HCT116 (cell line): Measurements from ENCODE around the gene IL1R1. TPM values are rescaled to one million over a fixed set of nuclear protein-coding genes. Genes with fewer than 3 reads are reported as not detected.

Experiments used
- ATAC-seq: fragments of 200-7000 bp; cut with Tn5 transposase; 2 replicates; pipeline ENCODE4 v1.9.1; 2020; ENCODE audit warnings: mild to moderate bottlenecking, moderate library complexity
- BruUV-seq: library from RNA; stranded (reverse); fragments of 400-500 nt; replicated peaks from 2 replicates; lab custom pipeline; 2021; lab: Mats Ljungman, UMichigan
- CTCF ChIA-PET: fragments of 300-600 bp; sonication (Branson Sonifier 250); formaldehyde crosslinking; loops from one replicate; lab custom pipeline; 2021; ENCODE audit warnings: antibody characterized with exemption; lab: Charles Lee
- POLR2A ChIA-PET: fragments of 300-600, 350-600 bp; sonication (Branson Sonifier 250); formaldehyde crosslinking; loops from one replicate; lab custom pipeline; 2021; ENCODE audit warnings: antibody characterized with exemption; lab: Charles Lee
- RAD21 ChIA-PET, 2 experiments: fragments of 300-600 bp; sonication (Branson Sonifier 250); formaldehyde crosslinking; loops; one replicate each; lab custom pipeline; 2023; ENCODE audit warnings: low total read pairs in 2 of 2; ENCODE audit not compliant: uncharacterized antibody in 2 of 2, unreplicated experiment in 2 of 2, low non-redundant PET in 1 of 2; lab: Charles Lee
- DNase-seq: peaks from one replicate; pipeline ENCODE4 v3.0.0-alpha.2; 2010; ENCODE audit warnings: low read depth, low spot score
- H2AFZ ChIP-seq: fragments of 200-600 bp; shearing (Covaris generic), sonication (generic); 2 replicates; pipeline ENCODE4 v1.6.1; 2017; ENCODE audit warnings: low read depth, mixed run types, mixed read lengths, antibody characterized with exemption, low read length; ENCODE audit not compliant: poor library complexity, severe bottlenecking
- H3K27ac ChIP-seq: 2 replicates; pipeline ENCODE4 v1.5.1; 2012; ENCODE audit warnings: low read depth, low read length
- H3K27me3 ChIP-seq: fragments of 200-600 bp; sonication (generic); 2 replicates; pipeline ENCODE4 v1.6.1; 2016; ENCODE audit warnings: mixed run types, low read length, mixed read lengths; ENCODE audit not compliant: insufficient read depth
- H3K36me3 ChIP-seq, 2 experiments: fragments of 200-500 bp in 1 of 2; fragments of 200-600 bp in 1 of 2; sonication (Bioruptor generic) in 1 of 2; sonication (generic) in 1 of 2; 2 replicates each; pipeline versions ENCODE4 v1.5.1 to v1.6.1; 2014 to 2016; ENCODE audit warnings: low read length in 2 of 2, inconsistent platforms in 1 of 2, mixed read lengths in 1 of 2, mixed run types in 1 of 2; ENCODE audit not compliant: insufficient read depth in 2 of 2, control insufficient read depth in 1 of 2
- H3K4me1 ChIP-seq, 2 experiments: fragments of 200-600 bp in 1 of 2; sonication (generic) in 1 of 2; 2 replicates each; pipeline versions ENCODE4 v1.5.1 to v1.6.1; 2012 to 2017; ENCODE audit warnings: low read length in 2 of 2, inconsistent platforms in 1 of 2, mild to moderate bottlenecking in 1 of 2, mixed read lengths in 1 of 2, mixed run types in 1 of 2, moderate library complexity in 1 of 2; ENCODE audit not compliant: insufficient read depth in 2 of 2, control insufficient read depth in 1 of 2
- H3K4me2 ChIP-seq: fragments of 200-600 bp; sonication (generic); 2 replicates; pipeline ENCODE4 v1.6.1; 2017; ENCODE audit warnings: mixed run types, low read length, mixed read lengths
- H3K4me3 ChIP-seq, 2 experiments: fragments of 200-600 bp in 1 of 2; sonication (generic) in 1 of 2; replicated peaks in 1 of 2; 2 replicates each; pipeline ENCODE4 v1.5.1; 2011 to 2016; ENCODE audit warnings: low read length in 2 of 2, control low read depth in 1 of 2, low read depth in 1 of 2, mild to moderate bottlenecking in 1 of 2, mixed read lengths in 1 of 2, mixed run types in 1 of 2
- H3K79me2 ChIP-seq: fragments of 200-600 bp; sonication (generic); 2 replicates; pipeline ENCODE4 v1.6.1; 2017; ENCODE audit warnings: mild to moderate bottlenecking, mixed run types, low read length, moderate library complexity, mixed read lengths; ENCODE audit not compliant: insufficient read depth
- H3K9ac ChIP-seq: fragments of 200-600 bp; sonication (generic); 2 replicates; pipeline ENCODE4 v1.6.1; 2016; ENCODE audit warnings: low read length, mixed read lengths
- H3K9me2 ChIP-seq: fragments of 200-600 bp; sonication (generic), shearing (Covaris generic); 2 replicates; pipeline ENCODE4 v1.6.1; 2017; ENCODE audit warnings: mixed run types, mild to moderate bottlenecking, moderate library complexity; ENCODE audit not compliant: insufficient read depth
- H3K9me3 ChIP-seq, 2 experiments: fragments of 200-500 bp in 1 of 2; fragments of 200-600 bp in 1 of 2; sonication (Bioruptor generic) in 1 of 2; sonication (generic) in 1 of 2; 2 replicates each; pipeline ENCODE4 v1.6.1; 2014 to 2017; ENCODE audit warnings: low read length in 2 of 2, mixed read lengths in 2 of 2, inconsistent platforms in 1 of 2, low read depth in 1 of 2, mild to moderate bottlenecking in 1 of 2, mixed run types in 1 of 2, moderate library complexity in 1 of 2; ENCODE audit not compliant: control insufficient read depth in 1 of 2, insufficient read depth in 1 of 2
- H4K20me1 ChIP-seq: fragments of 200-600 bp; sonication (generic), shearing (Covaris generic); 2 replicates; pipeline ENCODE4 v1.6.1; 2017; ENCODE audit warnings: mixed run types, mild to moderate bottlenecking, moderate library complexity; ENCODE audit not compliant: insufficient read depth
- EZH2phosphoT487 ChIP-seq: fragments of 200-600 bp; IDR thresholded peaks from 2 replicates; pipeline ENCODE4 v1.6.1; 2018; ENCODE audit warnings: antibody characterized with exemption, borderline replicate concordance
- FOSL1 ChIP-seq: IDR thresholded peaks from 2 replicates; pipeline ENCODE4 v1.6.1; 2012; ENCODE audit warnings: low read depth
- POLR2A ChIP-seq: IDR thresholded peaks from 2 replicates; pipeline ENCODE4 v1.7.0; 2011; ENCODE audit warnings: borderline replicate concordance; ENCODE audit not compliant: insufficient read depth, insufficient read length; ENCODE audit errors: extremely low read depth
- POLR2AphosphoS5 ChIP-seq: IDR thresholded peaks from 2 replicates; pipeline ENCODE4 v1.6.1; 2011; ENCODE audit warnings: mild to moderate bottlenecking, low read depth, low read length, moderate library complexity
- ZBTB33 ChIP-seq: IDR thresholded peaks from 2 replicates; pipeline ENCODE4 v1.6.1; 2011; ENCODE audit warnings: mild to moderate bottlenecking, low read length, moderate library complexity; ENCODE audit not compliant: insufficient replicate concordance; ENCODE audit errors: extremely low read depth
- ZFX ChIP-seq: fragments of 450-650 bp; IDR thresholded peaks from 2 replicates; pipeline ENCODE4 v1.6.1; 2017
- intact Hi-C: fragments of 100-400 bp; cut with micrococcal nuclease; formaldehyde crosslinking; loops from 2 replicates; pipeline ENCODE4 v1.10.0; 2022
- total RNA-seq: library from RNA; stranded (reverse); gene quantifications from one replicate; pipeline ENCODE4 v1.2.1, GENCODE V29; 2021; ENCODE audit not compliant: unreplicated experiment
- TF ChIP-seq, protein P1 (sequence below): IDR thresholded peaks from 2 replicates; pipeline ENCODE4 v1.6.1; 2012; ENCODE audit warnings: low read depth
- TF ChIP-seq, protein P2 (sequence below), 3 experiments: fragments of 200-600 bp in 1 of 3; sonication (generic) in 1 of 3; IDR thresholded peaks in 2 of 3; conservative IDR thresholded peaks in 1 of 3; 2 replicates each; pipeline ENCODE4 v1.5.1; 2012 to 2017; ENCODE audit warnings: low read depth in 2 of 3, low read length in 2 of 3, antibody characterized with exemption in 1 of 3, borderline replicate concordance in 1 of 3, control low read depth in 1 of 3, mild to moderate bottlenecking in 1 of 3, mixed read lengths in 1 of 3, mixed run types in 1 of 3, moderate library complexity in 1 of 3; ENCODE audit not compliant: insufficient read depth in 1 of 3

IL1R1 gene
- total RNA-seq, 1 experiment from 2014 or later = 5.3 TPM

- Histone ChIP-seq H3K27me3 (no peaks in the 10 kb centered on the region), H3K79me2 (no peaks in the 10 kb centered on the region), H3K9ac (no peak overlapping the region), H3K36me3 (no peaks in the 10 kb centered on the region), H4K20me1 (no peaks in the 10 kb centered on the region), H3K9me2 (no peaks in the 10 kb centered on the region), H2AFZ (no peak overlapping the region), H3K4me2 (no peak overlapping the region), H3K9me3 (no peaks in the 10 kb centered on the region), H3K4me3 (no peak overlapping the region), H3K4me1 (peaks cover 0 to 11% of the 10 kb centered on the region in 2 experiments; a peak in 1 of 4 replicates), H3K27ac (no peak overlapping the region)
- intact Hi-C loops = no loop called here
- ATAC-seq (no peak), DNase-seq (no peak)
- ChIA-PET CTCF (no interaction called here), POLR2A (no interaction called here), RAD21 (no interaction called here)
- no TSS peak for BruUV-seq
- TF ChIP-seq ZBTB33 = no peak
- TF ChIP-seq EZH2phosphoT487 = no peak
- no peak for TF ChIP-seq ZFX
- no peak for TF ChIP-seq FOSL1
- TF ChIP-seq, protein P1, sequence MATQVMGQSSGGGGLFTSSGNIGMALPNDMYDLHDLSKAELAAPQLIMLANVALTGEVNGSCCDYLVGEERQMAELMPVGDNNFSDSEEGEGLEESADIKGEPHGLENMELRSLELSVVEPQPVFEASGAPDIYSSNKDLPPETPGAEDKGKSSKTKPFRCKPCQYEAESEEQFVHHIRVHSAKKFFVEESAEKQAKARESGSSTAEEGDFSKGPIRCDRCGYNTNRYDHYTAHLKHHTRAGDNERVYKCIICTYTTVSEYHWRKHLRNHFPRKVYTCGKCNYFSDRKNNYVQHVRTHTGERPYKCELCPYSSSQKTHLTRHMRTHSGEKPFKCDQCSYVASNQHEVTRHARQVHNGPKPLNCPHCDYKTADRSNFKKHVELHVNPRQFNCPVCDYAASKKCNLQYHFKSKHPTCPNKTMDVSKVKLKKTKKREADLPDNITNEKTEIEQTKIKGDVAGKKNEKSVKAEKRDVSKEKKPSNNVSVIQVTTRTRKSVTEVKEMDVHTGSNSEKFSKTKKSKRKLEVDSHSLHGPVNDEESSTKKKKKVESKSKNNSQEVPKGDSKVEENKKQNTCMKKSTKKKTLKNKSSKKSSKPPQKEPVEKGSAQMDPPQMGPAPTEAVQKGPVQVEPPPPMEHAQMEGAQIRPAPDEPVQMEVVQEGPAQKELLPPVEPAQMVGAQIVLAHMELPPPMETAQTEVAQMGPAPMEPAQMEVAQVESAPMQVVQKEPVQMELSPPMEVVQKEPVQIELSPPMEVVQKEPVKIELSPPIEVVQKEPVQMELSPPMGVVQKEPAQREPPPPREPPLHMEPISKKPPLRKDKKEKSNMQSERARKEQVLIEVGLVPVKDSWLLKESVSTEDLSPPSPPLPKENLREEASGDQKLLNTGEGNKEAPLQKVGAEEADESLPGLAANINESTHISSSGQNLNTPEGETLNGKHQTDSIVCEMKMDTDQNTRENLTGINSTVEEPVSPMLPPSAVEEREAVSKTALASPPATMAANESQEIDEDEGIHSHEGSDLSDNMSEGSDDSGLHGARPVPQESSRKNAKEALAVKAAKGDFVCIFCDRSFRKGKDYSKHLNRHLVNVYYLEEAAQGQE = no peak
- no peak for TF ChIP-seq POLR2A
- TF ChIP-seq POLR2AphosphoS5 = no peak
- TF ChIP-seq, protein P2, sequence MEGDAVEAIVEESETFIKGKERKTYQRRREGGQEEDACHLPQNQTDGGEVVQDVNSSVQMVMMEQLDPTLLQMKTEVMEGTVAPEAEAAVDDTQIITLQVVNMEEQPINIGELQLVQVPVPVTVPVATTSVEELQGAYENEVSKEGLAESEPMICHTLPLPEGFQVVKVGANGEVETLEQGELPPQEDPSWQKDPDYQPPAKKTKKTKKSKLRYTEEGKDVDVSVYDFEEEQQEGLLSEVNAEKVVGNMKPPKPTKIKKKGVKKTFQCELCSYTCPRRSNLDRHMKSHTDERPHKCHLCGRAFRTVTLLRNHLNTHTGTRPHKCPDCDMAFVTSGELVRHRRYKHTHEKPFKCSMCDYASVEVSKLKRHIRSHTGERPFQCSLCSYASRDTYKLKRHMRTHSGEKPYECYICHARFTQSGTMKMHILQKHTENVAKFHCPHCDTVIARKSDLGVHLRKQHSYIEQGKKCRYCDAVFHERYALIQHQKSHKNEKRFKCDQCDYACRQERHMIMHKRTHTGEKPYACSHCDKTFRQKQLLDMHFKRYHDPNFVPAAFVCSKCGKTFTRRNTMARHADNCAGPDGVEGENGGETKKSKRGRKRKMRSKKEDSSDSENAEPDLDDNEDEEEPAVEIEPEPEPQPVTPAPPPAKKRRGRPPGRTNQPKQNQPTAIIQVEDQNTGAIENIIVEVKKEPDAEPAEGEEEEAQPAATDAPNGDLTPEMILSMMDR (IDR thresholded peaks at IDR 0.05 in 2 of 3, conservative IDR thresholded peaks at IDR 0.05 in 1 of 3; ENCODE audit: borderline replicate concordance in 1 of 3, insufficient read depth in 1 of 3, low read depth in 2 of 3, low read length in 2 of 3) = no peak
Observed at GRCh38 chr2:102193074-102193473, 50.5 kb downstream of the IL1R1 start.
